HG02938 (cell line): Measurements from ENCODE around the gene SPOUT1.

ENCODE experiments used
- ATAC-seq: cut with Tn5 transposase; IDR thresholded peaks from one replicate; pipeline ENCODE4 v1.9.1; 2021; ENCODE audit warnings: mild to moderate bottlenecking, moderate library complexity; ENCODE audit not compliant: unreplicated experiment

Gene SPOUT1

DNA sequence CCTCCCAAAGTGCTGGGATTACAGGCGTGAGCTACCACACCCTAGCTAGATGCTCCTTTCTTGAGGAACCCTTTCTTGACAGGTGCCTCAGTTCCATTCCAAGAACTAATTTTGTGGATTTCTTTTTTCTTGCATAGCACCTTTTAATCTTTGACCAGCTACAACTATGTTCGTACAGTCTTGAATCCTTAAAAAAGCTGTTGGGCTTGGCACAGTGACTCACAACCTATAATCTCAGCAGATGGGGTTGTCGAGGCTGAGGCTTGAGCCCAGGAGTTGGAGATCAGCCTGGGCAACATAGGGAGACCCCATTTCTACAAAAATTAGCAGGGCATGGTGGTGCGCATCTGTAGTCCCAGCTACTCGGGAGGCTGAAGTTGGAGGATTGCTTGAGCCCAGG is 56.5 kb downstream of the SPOUT1 start:
- no peak for ATAC-seq

- ATAC-seq, result peak; percentile 86
These were observed 57.7 kb downstream of the SPOUT1 start, which contains the start of gene ZER1 for GRCh38 chr9:128771745-128772519. Gene ZER1, minus strand, starts transcription at chr9:128771927. Its CDS starts 16,362 bp downstream, at chr9:128755565.

DNA sequence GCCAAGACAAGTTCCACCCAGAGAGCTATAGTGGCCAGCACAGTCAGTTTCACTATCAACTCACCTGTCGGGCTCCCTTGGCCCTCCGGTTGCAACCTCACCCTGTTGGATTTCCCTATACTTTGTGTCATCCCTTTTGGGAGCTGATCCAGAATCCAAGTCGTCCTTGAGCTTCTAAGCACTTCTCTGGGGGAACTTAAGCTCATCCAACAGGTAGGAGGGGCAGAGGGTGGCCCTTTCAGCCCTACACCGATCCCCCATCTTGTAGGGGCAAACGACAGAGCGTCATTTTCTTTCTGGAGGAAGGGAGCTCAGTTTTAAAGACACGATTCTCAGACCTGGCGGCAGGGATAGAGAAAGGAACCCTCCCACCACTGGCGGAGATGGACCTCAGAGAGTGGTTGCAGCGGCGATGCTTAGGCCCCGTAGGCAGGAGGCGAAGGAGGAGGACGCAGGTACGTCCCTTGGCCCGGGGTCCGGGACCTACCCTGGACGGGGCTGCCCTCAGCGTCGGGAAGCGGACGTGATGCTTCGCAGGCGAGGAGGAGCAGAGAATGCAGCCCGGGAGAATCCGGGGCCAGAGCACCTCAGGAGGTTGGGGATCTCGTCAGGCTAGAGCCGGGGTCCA is 58.4 kb downstream of the SPOUT1 start:
- ATAC-seq, result peak; percentile 23

DNA sequence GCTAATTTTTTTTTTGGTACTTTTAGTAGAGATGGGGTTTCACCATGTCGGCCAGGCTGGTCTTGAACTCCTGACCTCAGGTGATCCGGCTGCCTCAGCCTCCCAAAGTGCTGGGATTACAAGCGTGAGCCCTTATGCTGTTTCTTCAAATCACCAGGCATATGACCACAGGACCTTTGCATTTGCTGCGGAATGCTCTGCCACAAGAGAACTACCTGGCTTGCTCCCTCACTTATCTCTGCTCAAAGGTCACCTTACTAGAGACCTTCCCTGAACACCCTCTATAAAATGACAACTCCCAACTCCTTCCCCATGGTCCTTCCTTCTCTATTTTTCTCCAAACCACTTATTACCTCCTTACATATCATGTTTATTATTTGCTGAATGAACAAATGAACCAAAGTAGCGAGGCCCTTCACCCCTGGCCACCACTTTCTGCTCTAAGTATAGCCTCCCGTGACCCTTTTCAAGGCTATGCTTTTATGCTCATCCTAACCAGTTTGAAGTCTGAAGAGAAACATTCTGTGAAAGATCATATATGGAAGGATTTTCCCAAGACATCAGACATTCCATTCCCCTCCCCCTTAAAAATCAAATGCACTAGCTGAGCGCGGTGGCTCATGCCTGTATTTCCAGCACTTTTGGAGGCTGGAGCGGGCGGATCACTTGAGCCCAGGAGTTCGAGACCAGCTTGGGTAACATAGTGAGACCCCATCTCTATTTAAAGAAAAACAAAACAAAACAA is 59.1 kb downstream of the SPOUT1 start:
- no peak for ATAC-seq
